K562 (cell line): ENCODE results near the gene KBTBD4. TPM values are rescaled to one million over a fixed set of nuclear protein-coding genes. Genes with fewer than 3 reads are reported as not detected.

Experiments
- ATAC-seq: fragments of 200-7000 bp; cut with Tn5 transposase; 3 replicates; pipeline ENCODE4 v1.9.1; 2020; ENCODE audit warnings: moderate library complexity
- BruUV-seq: library from RNA; stranded (reverse); fragments of 400-500 nt; replicated peaks from 2 replicates; lab custom pipeline; 2021; lab: Mats Ljungman, UMichigan
- CTCF ChIA-PET: fragments of 300-600 bp; formaldehyde crosslinking; extraction: SDS; loops from one replicate; lab custom pipeline; 2021; ENCODE audit warnings: low intra/inter-chr PET ratio; lab: Yijun Ruan, JAX
- POLR2A ChIA-PET: fragments of 300-600, 350-650 bp; sonication (Branson Sonifier 250); formaldehyde crosslinking; extraction: SDS; loops from one replicate; lab custom pipeline; 2021; ENCODE audit warnings: antibody characterized with exemption, inconsistent platforms; lab: Yijun Ruan, JAX
- DNase-seq, 4 experiments: peaks; one replicate each; pipeline versions ENCODE4 v3.0.0 to v3.0.0-alpha.2; 2011 to 2018; ENCODE audit warnings: low spot score in 3 of 4, mixed read lengths in 3 of 4; ENCODE audit errors: extremely low read depth in 1 of 4
- FAIRE-seq: peaks from 2 replicates; lab custom pipeline; 2011; peaks lifted over from hg19 to GRCh38; lab: Jason Lieb, UNC
- H2AFZ ChIP-seq: 2 replicates; pipeline ENCODE4 v1.6.0; 2011; ENCODE audit warnings: low read depth, low read length, control low read depth, inconsistent platforms
- H3K27ac ChIP-seq: fragments of 200-600 bp; 3 replicates; pipeline ENCODE4 v1.8.0; 2011; ENCODE audit warnings: low read depth, mild to moderate bottlenecking, control low read depth, inconsistent platforms, low read length, moderate library complexity, mixed read lengths; ENCODE audit errors: extremely low read depth
- H3K27me3 ChIP-seq, 2 experiments: fragments of 300-600 bp in 1 of 2; 2 replicates in 1 of 2; 3 replicates in 1 of 2; pipeline versions ENCODE4 v1.6.0 to v1.8.0; 2011; ENCODE audit warnings: inconsistent platforms in 2 of 2, low read length in 2 of 2, mild to moderate bottlenecking in 1 of 2, mixed read lengths in 1 of 2, moderate library complexity in 1 of 2; ENCODE audit not compliant: control insufficient read depth in 2 of 2, insufficient read depth in 2 of 2
- H3K36me3 ChIP-seq: fragments of 300-600 bp; 3 replicates; pipeline ENCODE4 v1.8.0; 2011; ENCODE audit warnings: mild to moderate bottlenecking, low read length, inconsistent platforms; ENCODE audit not compliant: control insufficient read depth, insufficient read depth
- H3K4me1 ChIP-seq, 2 experiments: fragments of 200-600 bp in 1 of 2; replicated peaks in 1 of 2; 2 replicates in 1 of 2; 3 replicates in 1 of 2; pipeline versions ENCODE4 v1.5.1 to v1.8.0; 2011; ENCODE audit warnings: inconsistent platforms in 2 of 2, low read length in 2 of 2, mild to moderate bottlenecking in 1 of 2, mixed read lengths in 1 of 2, moderate library complexity in 1 of 2; ENCODE audit not compliant: control insufficient read depth in 2 of 2, insufficient read depth in 2 of 2
- H3K4me2 ChIP-seq: 2 replicates; pipeline ENCODE4 v1.6.1; 2011; ENCODE audit warnings: low read length, control low read depth, inconsistent platforms, mixed read lengths; ENCODE audit not compliant: insufficient read depth
- H3K4me3 ChIP-seq: fragments of 200-600 bp; sonication (generic), shearing (Covaris generic); 2 replicates; pipeline ENCODE4 v1.5.1; 2016; ENCODE audit warnings: control low read depth, inconsistent platforms
- H3K79me2 ChIP-seq: fragments of 200-600 bp; 3 replicates; pipeline ENCODE4 v1.8.0; 2011; ENCODE audit warnings: low read length, inconsistent platforms; ENCODE audit not compliant: control insufficient read depth, insufficient read depth
- H3K9ac ChIP-seq, 2 experiments: 2 replicates each; pipeline versions ENCODE4 v1.6.0 to v1.6.1; 2011; ENCODE audit warnings: low read depth in 2 of 2, low read length in 2 of 2, control low read depth in 1 of 2, inconsistent platforms in 1 of 2, mild to moderate bottlenecking in 1 of 2, mixed read lengths in 1 of 2; ENCODE audit not compliant: insufficient read depth in 1 of 2
- H3K9me1 ChIP-seq: one replicate; pipeline ENCODE4 v1.6.0; 2011; ENCODE audit warnings: inconsistent platforms, mild to moderate bottlenecking, low read length, moderate library complexity; ENCODE audit not compliant: control insufficient read depth, insufficient read depth
- H3K9me3 ChIP-seq: replicated peaks from 2 replicates; pipeline ENCODE4 v1.5.1; 2011; ENCODE audit warnings: low read depth, low read length, inconsistent platforms; ENCODE audit not compliant: control insufficient read depth, insufficient read depth
- H4K20me1 ChIP-seq: replicated peaks from 2 replicates; pipeline ENCODE4 v1.6.1; 2011; ENCODE audit warnings: low read length, inconsistent platforms, mixed read lengths; ENCODE audit not compliant: control insufficient read depth, insufficient read depth
- EGR1 ChIP-seq: fragments of 450-650 bp; conservative IDR thresholded peaks from 2 replicates; pipeline ENCODE4 v1.6.1; 2017; ENCODE audit warnings: mild to moderate bottlenecking
- HNRNPLL ChIP-seq: fragments of 200-400 bp; formaldehyde crosslinking; IDR thresholded peaks from 2 replicates; pipeline ENCODE4 v1.6.1; 2017; ENCODE audit warnings: low read length, low read depth, mild to moderate bottlenecking; ENCODE audit not compliant: poor library complexity, severe bottlenecking
- NR2F6 ChIP-seq: fragments of 450-650 bp; formaldehyde crosslinking; IDR thresholded peaks from 2 replicates; pipeline ENCODE4 v1.4.0; 2020; ENCODE audit warnings: mild to moderate bottlenecking
- PHF8 ChIP-seq: fragments of 200-600 bp; sonication (generic); IDR thresholded peaks from 2 replicates; pipeline ENCODE4 v1.6.1; 2012; ENCODE audit warnings: mixed run types, mild to moderate bottlenecking, inconsistent platforms, low read length, moderate library complexity, borderline replicate concordance
- SMARCC2 ChIP-seq: fragments of 450-650 bp; IDR thresholded peaks from 2 replicates; pipeline ENCODE4 v1.6.1; 2017; ENCODE audit warnings: antibody characterized with exemption, moderate library complexity, mild to moderate bottlenecking, low read depth
- ZNF655 ChIP-seq: fragments of 250-450 bp; sonication (Bioruptor Pico); IDR thresholded peaks from 2 replicates; pipeline ENCODE4 v1.5.0; 2021
- WGBS: fragments of 100-300 bp; shearing (Covaris generic); methylation state at CpG from one replicate; pipeline ENCODE4 v1.1.6; 2016; ENCODE audit warnings: low coverage, mixed read lengths; ENCODE audit not compliant: insufficient coverage; ENCODE audit errors: missing lambda C conversion rate; 5-methylcytosine and 5-hydroxymethylcytosine counted together
- in situ Hi-C: fragments of 300-500 bp; cut with MboI; formaldehyde crosslinking; loops from 4 replicates; pipeline ENCODE4 v1.15.0; 2018; ENCODE audit warnings: inconsistent platforms, mixed read lengths
- intact Hi-C: fragments of 100-400 bp; cut with micrococcal nuclease; formaldehyde crosslinking; loops from 2 replicates; pipeline ENCODE4 v1.14.2; 2022
- polyA plus RNA-seq, 8 experiments: library from polyadenylated mRNA; depleted of rRNA in 4 of 8; stranded (reverse) in 5 of 8; unstranded in 3 of 8; fragments of >200 nt; fragmentation: Nextera tagmentation in 2 of 8; fragmentation: Illumina TruSeq in 1 of 8; extraction: Ambion mirVana in 2 of 8; extraction: Trizol in 1 of 8; gene quantifications; 2 replicates each; pipeline versions ENCODE4 v1.2.1 to v1.2.3, GENCODE V29; 2011 to 2014; ENCODE audit warnings: inconsistent platforms in 1 of 8, missing spikeins in 1 of 8
- total RNA-seq, 7 experiments: library from RNA; depleted of rRNA in 6 of 7; stranded (reverse); fragments of >200 nt in 6 of 7; fragmentation: Illumina TruSeq in 2 of 7; extraction: Trizol in 2 of 7; gene quantifications; 2 replicates each; pipeline versions ENCODE4 v1.2.1 to v1.2.3, GENCODE V29; 2011 to 2021; ENCODE audit warnings: low replicate concordance in 1 of 7

The KBTBD4 gene
- total and polyA plus RNA-seq, 9 of the 15 experiments (the other 6 are each of a cell fraction or from before 2014, with no cell fraction given), result 7.0 to 33.9 (median 13.3) TPM

GRCh38 chr11:47607380-47607779 lies 28.6 kb upstream of the KBTBD4 start:
- Histone ChIP-seq H3K9me1 (no peaks in the 10 kb centered on the region), H3K4me1 (peaks cover 4 to 15% of the 10 kb centered on the region in 2 experiments; a peak in 4 of 5 replicates), H3K9me3 (no peaks in the 10 kb centered on the region), H3K9ac (no peak overlapping the region), H3K27ac (no peak overlapping the region), H2AFZ (no peak overlapping the region), H3K4me3 (no peak overlapping the region), H4K20me1 (peaks cover 6% of the 10 kb centered on the region), H3K79me2 (no peaks in the 10 kb centered on the region), H3K36me3 (no peaks in the 10 kb centered on the region), H3K4me2 (no peak overlapping the region), H3K27me3 (peaks cover 15 to 18% of the 10 kb centered on the region in 2 experiments; a peak in 4 of 5 replicates)
- no peak for FAIRE-seq
- intact Hi-C loops, result no loop called here
- TF ChIP-seq HNRNPLL (no peak), ZNF655 (CRISPR knock-in tag) (no peak), PHF8 (no peak), EGR1 (peak; percentile 76), SMARCC2 (no peak), NR2F6 (CRISPR knock-in tag) (no peak)
- 4% methylated on average over 7 of the region's 7 CpGs for WGBS
- in situ Hi-C loops, result no loop called here
- POLR2A ChIA-PET, result interaction anchor here (0.6 to 2.4 kb wide), 7 partner anchors 9 to 89 kb away, joined by 3 to 9 read pairs (median 4); partner anchors contain the start of gene FAM180B
- CTCF ChIA-PET, result no interaction called here
- peak in 1 of 4 experiments; percentile 37 for DNase-seq
- ATAC-seq, result 0 out of 3 replicates have a peak, but pooled peaks have one; percentile 15
- no TSS peak for BruUV-seq
